ENCODE results near the gene MC5R.

GRCh38 chr18:13874558-13874957 is 50.6 kb downstream of the MC5R start:
- TF ChIP-seq CTCF (IDR thresholded peaks at IDR 0.05; ENCODE audit: low read depth, low read length) (peak; percentile 65), EZH2phosphoT487 (IDR thresholded peaks at IDR 0.05; ENCODE audit: low read depth) (no peak)

Measured in OCI-LY3 (cell line).